SU-DHL-6 (cell line): ENCODE measurements around the gene CD93.

Source experiments
- H2AFZ ChIP-seq: fragments of 200-600 bp; sonication (generic); 2 replicates; pipeline ENCODE4 v1.6.1; 2014; ENCODE audit warnings: low read depth, mild to moderate bottlenecking, moderate library complexity, mixed read lengths, antibody characterized with exemption, low read length; ENCODE audit not compliant: severe bottlenecking
- H3F3A ChIP-seq: fragments of 200-600 bp; shearing (Covaris generic); 2 replicates; pipeline ENCODE4 v1.6.0; 2016; ENCODE audit warnings: antibody characterized with exemption, mild to moderate bottlenecking; ENCODE audit not compliant: insufficient read depth
- H3K27ac ChIP-seq: fragments of 200-600 bp; sonication (generic); 2 replicates; pipeline ENCODE4 v1.5.1; 2016; ENCODE audit warnings: low read depth, mild to moderate bottlenecking, low read length, moderate library complexity, mixed read lengths
- H3K27me3 ChIP-seq: fragments of 200-600 bp; sonication (generic), shearing (Covaris generic); 2 replicates; pipeline ENCODE4 v1.6.0; 2014; ENCODE audit warnings: mild to moderate bottlenecking, low read length
- H3K36me3 ChIP-seq: fragments of 200-600 bp; sonication (generic); 2 replicates; pipeline ENCODE4 v1.6.1; 2014; ENCODE audit warnings: mild to moderate bottlenecking, low read length, mixed read lengths
- H3K4me2 ChIP-seq: fragments of 300-600, 200-600 bp; shearing (Covaris generic), sonication (generic); 2 replicates; pipeline ENCODE4 v1.6.0; 2014; ENCODE audit warnings: low read length, low read depth, mild to moderate bottlenecking; ENCODE audit not compliant: poor library complexity, severe bottlenecking
- H3K4me3 ChIP-seq: fragments of 200-600 bp; sonication (generic); 2 replicates; pipeline ENCODE4 v1.5.1; 2014; ENCODE audit warnings: antibody characterized with exemption, low read length, mild to moderate bottlenecking, mixed read lengths; ENCODE audit not compliant: insufficient read depth, poor library complexity, severe bottlenecking
- H3K79me2 ChIP-seq: fragments of 200-600 bp; sonication (generic); 2 replicates; pipeline ENCODE4 v1.6.1; 2014; ENCODE audit warnings: mild to moderate bottlenecking, low read length, moderate library complexity; ENCODE audit not compliant: insufficient read depth
- H3K9ac ChIP-seq: fragments of 200-600 bp; sonication (generic); 2 replicates; pipeline ENCODE4 v1.7.0; 2014; ENCODE audit warnings: mild to moderate bottlenecking, low read length
- H3K9me2 ChIP-seq: fragments of 200-600 bp; sonication (generic); replicated peaks from 2 replicates; pipeline ENCODE4 v1.6.1; 2014; ENCODE audit warnings: low read length; ENCODE audit not compliant: insufficient read depth
- H3K9me3 ChIP-seq: fragments of 200-600 bp; sonication (generic); 2 replicates; pipeline ENCODE4 v1.6.1; 2014; ENCODE audit warnings: low read length, mixed read lengths; ENCODE audit not compliant: insufficient read depth
- H4K20me1 ChIP-seq: fragments of 200-600 bp; sonication (generic); 2 replicates; pipeline ENCODE4 v1.6.1; 2014; ENCODE audit warnings: low read depth, mild to moderate bottlenecking, antibody characterized with exemption, low read length, moderate library complexity, mixed read lengths
- CTCF ChIP-seq: fragments of 200-600 bp; sonication (generic); IDR thresholded peaks from one replicate; pipeline ENCODE4 v1.5.1; 2017; ENCODE audit warnings: antibody characterized with exemption, mild to moderate bottlenecking, low read length, moderate library complexity; ENCODE audit not compliant: insufficient read depth, poor library complexity, severe bottlenecking
- EZH2phosphoT487 ChIP-seq: fragments of 200-600 bp; sonication (generic), shearing (Covaris generic); conservative IDR thresholded peaks from 2 replicates; pipeline ENCODE4 v1.6.1; 2018; ENCODE audit warnings: mild to moderate bottlenecking, antibody characterized with exemption, low read length, moderate library complexity, mixed read lengths

The CD93 gene

GRCh38 chr20:23058240-23058639 lies 27.9 kb downstream of the CD93 start:
- no peaks in the 10 kb centered on the region for H4K20me1 ChIP-seq
- H3K4me2 ChIP-seq, result no peak overlapping the region
- H3K9ac ChIP-seq, result no peak overlapping the region
- H3K27ac ChIP-seq, result no peak overlapping the region
- no peaks in the 10 kb centered on the region for H3F3A ChIP-seq
- H3K9me3 ChIP-seq, result no peaks in the 10 kb centered on the region
- H3K27me3 ChIP-seq, result no peaks in the 10 kb centered on the region
- no peaks in the 10 kb centered on the region for H3K79me2 ChIP-seq
- H3K36me3 ChIP-seq, result no peaks in the 10 kb centered on the region
- H3K9me2 ChIP-seq, result no peaks in the 10 kb centered on the region
- TF ChIP-seq EZH2phosphoT487, result no peak
- no peak for TF ChIP-seq CTCF
- no peak overlapping the region for H3K4me3 ChIP-seq
- H2AFZ ChIP-seq, result no peak overlapping the region

- TF ChIP-seq CTCF, result no peak
- TF ChIP-seq EZH2phosphoT487, result no peak
- Histone ChIP-seq H3K79me2 (no peaks in the 10 kb centered on the region), H2AFZ (no peak overlapping the region), H3K4me2 (no peak overlapping the region), H3F3A (no peaks in the 10 kb centered on the region), H3K27me3 (no peaks in the 10 kb centered on the region), H3K27ac (no peak overlapping the region), H3K9me2 (no peaks in the 10 kb centered on the region), H4K20me1 (no peaks in the 10 kb centered on the region), H3K9ac (no peak overlapping the region), H3K4me3 (no peak overlapping the region), H3K9me3 (no peaks in the 10 kb centered on the region), H3K36me3 (no peaks in the 10 kb centered on the region)
These were observed 33.2 kb downstream of the CD93 start for GRCh38 chr20:23052904-23053303.

GRCh38 chr20:23050847-23051627 lies 35.1 kb downstream of the CD93 start:
- H3K36me3 ChIP-seq, result no peaks in the 10 kb centered on the region
- no peaks in the 10 kb centered on the region for H3K27me3 ChIP-seq
- no peaks in the 10 kb centered on the region for H3K9me3 ChIP-seq
- TF ChIP-seq EZH2phosphoT487 (no peak), CTCF (no peak)
- H3K79me2 ChIP-seq, result no peaks in the 10 kb centered on the region
- no peaks in the 10 kb centered on the region for H4K20me1 ChIP-seq
- no peak overlapping the region for H3K4me2 ChIP-seq
- no peak overlapping the region for H2AFZ ChIP-seq
- no peak overlapping the region for H3K4me3 ChIP-seq
- no peaks in the 10 kb centered on the region for H3K9me2 ChIP-seq
- H3K9ac ChIP-seq, result no peak overlapping the region
- H3K27ac ChIP-seq, result no peak overlapping the region
- no peaks in the 10 kb centered on the region for H3F3A ChIP-seq
